GM23248 (cell line): Measurements from ENCODE around the gene TREX2.

ENCODE experiments used
- EZH2 ChIP-seq: fragments of 200-600 bp; sonication (generic); IDR thresholded peaks from 2 replicates; pipeline ENCODE4 v1.6.1; 2018; ENCODE audit warnings: antibody characterized with exemption, mild to moderate bottlenecking; ENCODE audit not compliant: insufficient read depth, poor library complexity, severe bottlenecking
- EZH2phosphoT487 ChIP-seq: fragments of 200-600 bp; sonication (generic); IDR thresholded peaks from 2 replicates; pipeline ENCODE4 v1.6.1; 2018; ENCODE audit warnings: antibody characterized with exemption, moderate library complexity, mild to moderate bottlenecking, low read depth; ENCODE audit not compliant: insufficient read depth

DNA sequence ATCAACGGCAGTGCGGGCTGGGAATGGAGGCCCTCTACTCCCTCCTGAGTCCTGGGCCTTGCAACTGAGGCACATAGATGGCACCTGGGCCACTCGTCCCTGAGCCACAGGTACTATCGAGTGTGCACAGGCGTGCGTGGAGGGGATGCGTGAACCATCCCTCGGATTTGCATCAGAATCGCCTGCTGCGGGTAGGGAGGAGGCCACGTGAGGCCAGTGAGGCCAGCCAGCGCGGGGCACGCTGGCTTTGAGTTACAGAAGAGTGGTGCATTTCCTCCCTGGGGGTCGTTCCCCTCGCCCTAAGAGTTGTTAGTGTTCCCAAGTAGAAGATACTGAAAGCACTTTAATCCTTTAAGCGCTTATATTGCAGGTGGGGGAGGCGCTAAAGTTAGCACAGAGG is 24.0 kb downstream of the TREX2 start:
- TF ChIP-seq EZH2 (no peak), EZH2phosphoT487 (no peak)
